Stimulated activated CD4-positive, alpha-beta T cell treated with anti-CD3 and anti-CD28 coated beads, Interleukin-15, amount 100 ng/mL, for 48 hours (primary cell): Measurements from ENCODE around the gene PAAF1.

Experiments used
- DNase-seq, 2 donors: peaks; one replicate each; pipeline ENCODE4 v3.0.0-alpha.2; 2020; ENCODE audit warnings: low read depth in 2 of 2

PAAF1 gene

DNA sequence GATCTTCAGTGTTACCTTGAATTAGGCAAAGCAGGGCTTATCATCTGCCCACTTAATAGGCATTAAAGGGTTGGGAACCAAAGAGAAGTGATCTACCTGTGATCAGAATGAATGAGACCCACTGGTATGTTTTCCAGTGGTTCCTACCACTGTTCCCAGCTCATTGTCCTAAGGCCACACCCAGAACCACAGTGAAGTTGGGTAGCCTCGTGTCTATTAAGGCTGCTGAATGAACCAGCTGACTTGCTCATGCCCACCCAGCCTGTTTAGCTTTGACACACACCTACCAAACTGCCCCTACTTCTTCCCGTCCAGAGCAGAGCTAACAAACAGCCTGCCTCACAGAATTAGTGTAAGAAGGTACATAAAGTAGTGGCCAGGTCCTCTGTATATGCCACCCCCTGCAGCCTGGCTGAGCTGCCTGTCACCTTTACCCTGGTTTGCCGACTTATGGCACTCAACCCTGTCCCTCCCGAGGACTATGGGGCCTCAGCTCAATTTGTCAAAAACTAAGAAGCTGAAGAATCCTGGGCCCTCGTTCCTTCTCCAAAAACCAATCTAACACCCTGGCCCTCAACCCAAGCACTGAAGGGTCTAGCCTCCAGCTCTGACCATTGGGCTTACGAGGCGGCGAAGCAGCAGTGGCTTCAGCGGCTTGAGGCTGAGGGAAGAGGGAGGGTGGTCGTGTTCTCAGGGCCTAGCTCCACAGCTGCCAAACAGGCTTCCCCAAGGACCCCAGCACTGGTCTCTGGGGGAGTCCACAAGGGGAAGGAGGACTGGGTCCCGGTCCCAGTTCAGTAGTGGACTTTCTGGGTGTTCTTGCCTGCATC, 96.0 kb downstream of the PAAF1 start:
- no peak for DNase-seq

- DNase-seq, result no peak
Observed at GRCh38 chr11:73974604-73975478, 98.0 kb downstream of the PAAF1 start.

GRCh38 chr11:73975479-73975757, 98.6 kb downstream of the PAAF1 start:
- DNase-seq, result no peak

GRCh38 chr11:73976451-73977151, 99.8 kb downstream of the PAAF1 start:
- no peak for DNase-seq

DNA sequence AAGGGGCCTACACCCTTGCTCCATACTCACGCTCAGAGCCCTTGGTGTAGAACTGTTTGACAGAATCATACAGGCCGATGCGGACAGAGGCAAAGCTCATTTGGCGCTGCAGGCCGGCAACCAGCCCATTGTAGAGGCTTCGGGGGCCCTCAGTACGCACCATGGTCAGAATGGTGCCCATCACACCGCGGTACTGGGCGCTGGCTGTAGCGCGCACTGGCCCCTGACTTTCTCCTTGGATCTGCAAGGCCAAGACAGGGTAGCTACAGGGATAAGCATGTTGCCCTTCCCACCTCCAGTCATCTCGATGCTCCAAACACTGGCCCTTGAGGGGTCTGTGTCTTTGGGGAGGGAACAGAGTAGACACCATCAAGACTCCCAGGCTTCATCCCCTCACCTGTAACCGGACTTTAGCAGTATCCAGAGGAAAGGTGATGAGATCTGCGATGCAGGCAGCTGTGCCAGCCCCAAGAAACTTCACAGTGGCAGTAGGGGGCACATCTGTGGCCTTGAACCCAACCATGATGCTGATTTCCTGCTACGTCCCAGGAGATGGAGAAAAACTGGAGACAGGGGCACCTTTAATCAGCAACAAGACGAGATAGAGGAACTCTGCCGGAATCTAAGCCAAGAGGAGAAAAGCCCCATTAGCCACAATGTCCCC, 101.2 kb downstream of the PAAF1 start:
- DNase-seq, result no peak

GRCh38 chr11:73978576-73979086, 101.8 kb downstream of the PAAF1 start:
- no peak for DNase-seq

DNA sequence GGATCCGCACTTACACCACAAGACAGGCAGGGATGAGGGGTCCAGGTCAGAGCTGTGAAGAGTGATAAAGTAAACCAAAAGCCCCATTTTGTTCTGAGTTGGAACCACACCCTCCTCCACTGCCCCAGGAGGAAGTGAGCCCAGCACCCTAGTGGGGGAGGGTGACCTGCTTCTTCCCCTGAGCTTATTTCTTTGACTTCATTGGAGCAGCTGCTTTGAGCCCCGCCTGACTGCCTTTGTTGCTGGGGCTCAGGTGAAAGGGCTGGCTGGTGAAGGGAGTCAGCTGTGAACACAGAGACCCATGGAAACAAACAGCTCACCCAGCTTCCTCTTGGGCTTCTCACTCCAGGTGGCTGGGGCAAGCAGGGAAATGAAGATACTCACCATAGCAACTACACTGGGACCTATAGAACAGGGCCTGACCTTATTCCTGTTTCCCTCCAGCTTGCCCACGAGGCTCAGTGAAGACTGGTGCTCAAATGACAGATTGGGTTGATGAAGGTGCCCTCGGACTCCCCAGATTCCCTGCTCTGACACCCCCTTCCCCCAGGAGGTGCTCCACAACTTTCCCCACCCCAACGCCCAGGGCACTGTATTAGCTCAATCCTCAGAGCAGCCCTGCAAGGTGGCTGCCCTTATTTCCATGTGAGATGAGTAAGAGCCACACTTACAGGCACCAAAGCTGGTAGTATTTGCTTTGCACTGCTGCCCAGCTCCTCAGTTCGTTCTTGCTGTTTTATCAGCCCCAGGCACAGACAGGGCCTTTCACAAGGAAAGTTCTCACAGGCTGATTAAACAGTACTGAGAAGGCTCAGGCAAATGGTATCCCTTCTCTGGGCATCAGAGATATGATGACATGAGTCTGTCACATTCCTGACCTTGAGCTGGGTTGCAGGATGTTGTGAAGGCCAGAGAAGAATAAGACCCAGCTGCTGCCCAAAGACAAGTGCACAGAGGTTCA, 103.5 kb downstream of the PAAF1 start:
- DNase-seq, result peak; percentile 42 to 63
